ENCODE results near the gene SDF4.

DNA sequence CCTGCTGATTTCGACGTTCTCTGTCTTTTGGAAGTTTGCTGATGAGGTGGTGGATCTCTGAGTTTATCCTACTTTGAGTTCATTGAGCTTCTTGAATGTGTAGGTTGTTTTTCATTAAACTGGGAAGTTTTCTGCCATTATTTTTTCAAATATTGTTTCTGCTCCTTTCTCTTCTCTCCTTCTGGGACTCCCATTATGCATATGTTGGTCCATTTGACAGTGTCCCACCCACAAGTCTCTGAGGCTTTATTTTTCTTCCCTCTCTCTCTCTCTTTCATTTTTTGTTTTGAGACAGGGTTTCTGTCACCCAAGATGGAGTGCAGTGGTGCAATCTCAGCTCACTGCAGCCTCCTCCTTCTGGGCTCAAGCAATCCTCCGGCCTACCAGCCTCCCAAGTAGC, 37.1 kb downstream of the SDF4 start:
- TF ChIP-seq, protein P1, sequence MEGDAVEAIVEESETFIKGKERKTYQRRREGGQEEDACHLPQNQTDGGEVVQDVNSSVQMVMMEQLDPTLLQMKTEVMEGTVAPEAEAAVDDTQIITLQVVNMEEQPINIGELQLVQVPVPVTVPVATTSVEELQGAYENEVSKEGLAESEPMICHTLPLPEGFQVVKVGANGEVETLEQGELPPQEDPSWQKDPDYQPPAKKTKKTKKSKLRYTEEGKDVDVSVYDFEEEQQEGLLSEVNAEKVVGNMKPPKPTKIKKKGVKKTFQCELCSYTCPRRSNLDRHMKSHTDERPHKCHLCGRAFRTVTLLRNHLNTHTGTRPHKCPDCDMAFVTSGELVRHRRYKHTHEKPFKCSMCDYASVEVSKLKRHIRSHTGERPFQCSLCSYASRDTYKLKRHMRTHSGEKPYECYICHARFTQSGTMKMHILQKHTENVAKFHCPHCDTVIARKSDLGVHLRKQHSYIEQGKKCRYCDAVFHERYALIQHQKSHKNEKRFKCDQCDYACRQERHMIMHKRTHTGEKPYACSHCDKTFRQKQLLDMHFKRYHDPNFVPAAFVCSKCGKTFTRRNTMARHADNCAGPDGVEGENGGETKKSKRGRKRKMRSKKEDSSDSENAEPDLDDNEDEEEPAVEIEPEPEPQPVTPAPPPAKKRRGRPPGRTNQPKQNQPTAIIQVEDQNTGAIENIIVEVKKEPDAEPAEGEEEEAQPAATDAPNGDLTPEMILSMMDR (IDR thresholded peaks at IDR 0.05), result no peak
- TF ChIP-seq POLR2A (IDR thresholded peaks at IDR 0.05), result no peak
